Measurements from ENCODE around the gene IL22RA1. TPM values are rescaled to one million over a fixed set of nuclear protein-coding genes. Genes with fewer than 3 reads are reported as not detected.
A peak's percentile ranks its signal among the peaks of the same experiment; 100 is the strongest.

IL22RA1 gene
- total and polyA plus RNA-seq, 9 of the 15 experiments (the other 6 are each of a cell fraction or from before 2014, with no cell fraction given): not detected

GRCh38 chr1:24191860-24192259 is 48.9 kb upstream of the IL22RA1 start:
- peak; percentile 32 for FAIRE-seq
- no peak overlapping the region for H3K4me3 ChIP-seq
- in situ Hi-C loops (cut with MboI): no loop called here
- peaks cover 11 to 12% of the 10 kb centered on the region in 2 experiments; a peak in 3 of 5 replicates for H3K4me1 ChIP-seq (replicated peaks in 1 of 2; ENCODE audit: control insufficient read depth in 2 of 2, insufficient read depth in 2 of 2, low read length in 2 of 2)
- H3K79me2 ChIP-seq (ENCODE audit: control insufficient read depth, insufficient read depth, low read length): no peaks in the 10 kb centered on the region
- H4K20me1 ChIP-seq (replicated peaks; ENCODE audit: control insufficient read depth, insufficient read depth, low read length): no peaks in the 10 kb centered on the region; the same call in 1 of the 2 replicates
- POLR2A ChIA-PET: no interaction called here
- DNase-seq (ENCODE audit: extremely low read depth in 1 of 4, low spot score in 3 of 4): peak in 2 of 4 experiments; percentile 26 to 46
- BruUV-seq (replicated peaks): no TSS peak
- no peak overlapping the region for H3K4me2 ChIP-seq (ENCODE audit: insufficient read depth, low read length)
- intact Hi-C loops (cut with micrococcal nuclease): no loop called here
- WGBS (ENCODE audit: insufficient coverage, low coverage, missing lambda C conversion rate): 2% methylated on average over 5 of the region's 5 CpGs
- no peaks in the 10 kb centered on the region for H3K36me3 ChIP-seq (ENCODE audit: control insufficient read depth, insufficient read depth, low read length)
- H3K9me3 ChIP-seq (replicated peaks; ENCODE audit: control insufficient read depth, insufficient read depth, low read depth, low read length): no peaks in the 10 kb centered on the region
- peaks cover 33 to 63% of the 10 kb centered on the region in 2 experiments for H3K27me3 ChIP-seq (ENCODE audit: control insufficient read depth in 2 of 2, insufficient read depth in 2 of 2, low read length in 2 of 2)
- CTCF ChIA-PET (ENCODE audit: low intra/inter-chr PET ratio): no interaction called here
- no peak overlapping the region for H3K27ac ChIP-seq (ENCODE audit: extremely low read depth, low read depth, low read length)
- no peak overlapping the region for H3K9ac ChIP-seq (ENCODE audit: insufficient read depth in 1 of 2, low read depth in 2 of 2, low read length in 2 of 2)
- ATAC-seq: peak; percentile 64; the same call in 1 of the 3 replicates
- H2AFZ ChIP-seq (ENCODE audit: low read depth, low read length): no peak overlapping the region
- H3K9me1 ChIP-seq (ENCODE audit: control insufficient read depth, insufficient read depth, low read length): no peaks in the 10 kb centered on the region
- peak; percentile 31; the same call in 1 of the 2 replicates for TF ChIP-seq ATF7 (IDR thresholded peaks at IDR 0.05)
- TF ChIP-seq MNT (conservative IDR thresholded peaks at IDR 0.05): no peak
- TF ChIP-seq SMARCA4 (IDR thresholded peaks at IDR 0.05): peak; percentile 51
- TF ChIP-seq ATF3 (IDR thresholded peaks at IDR 0.05): peak; percentile 91
- 0 out of 2 replicates have a peak, but pooled peaks have one; percentile 19 for TF ChIP-seq ATF3 (CRISPR knock-in tag; conservative IDR thresholded peaks at IDR 0.05)
- TF ChIP-seq MAFG (tag; conservative IDR thresholded peaks at IDR 0.05): 0 out of 2 replicates have a peak, but pooled peaks have one; percentile 5
- TF ChIP-seq ZNF589 (CRISPR knock-in tag; IDR thresholded peaks at IDR 0.05; ENCODE audit: low read depth): 0 out of 2 replicates have a peak, but pooled peaks have one; percentile 25
- no peak for TF ChIP-seq PRDM10 (IDR thresholded peaks at IDR 0.05; ENCODE audit: partially characterized antibody)
- peak; percentile 58 for TF ChIP-seq DPF2 (IDR thresholded peaks at IDR 0.05)
- peak; percentile 38; the same call in 1 of the 2 replicates for TF ChIP-seq SMARCC2 (IDR thresholded peaks at IDR 0.05; ENCODE audit: low read depth)
- TF ChIP-seq EP400 (IDR thresholded peaks at IDR 0.05): 0 out of 2 replicates have a peak, but pooled peaks have one; percentile 14
- peak; percentile 86 for TF ChIP-seq JUND (IDR thresholded peaks at IDR 0.05; ENCODE audit: borderline replicate concordance, low read depth, low read length)
- TF ChIP-seq JUND (tag; IDR thresholded peaks at IDR 0.05; ENCODE audit: borderline replicate concordance, low read depth, low read length): peak; percentile 88
- TF ChIP-seq LEF1 (IDR thresholded peaks at IDR 0.05): peak; percentile 32; the same call in 1 of the 2 replicates
- TF ChIP-seq CSDE1 (IDR thresholded peaks at IDR 0.05): no peak
- TF ChIP-seq NEUROD1 (IDR thresholded peaks at IDR 0.05; ENCODE audit: borderline replicate concordance, low read depth, low read length, partially characterized antibody): peak; percentile 21
- TF ChIP-seq ZKSCAN1 (IDR thresholded peaks at IDR 0.05; ENCODE audit: low read depth, low read length): peak; percentile 98
- peak; percentile 97 for TF ChIP-seq FOSL1 (tag; conservative IDR thresholded peaks at IDR 0.05)
- no peak for TF ChIP-seq CCAR2 (IDR thresholded peaks at IDR 0.05; ENCODE audit: low read depth, low read length)

Data from K562 (cell line).